Heart left ventricle (tissue), 16 donors: Measurements from ENCODE around the gene LTBP2. TPM values are rescaled to one million over a fixed set of nuclear protein-coding genes. Genes with fewer than 3 reads are reported as not detected.
A peak's percentile ranks its signal among the peaks of the same experiment; 100 is the strongest.

Experiments used
- ATAC-seq, 4 donors: fragments of 200-7000 bp; cut with Tn5 transposase; one replicate each; pipeline ENCODE4 v1.9.1; 2020 to 2022; ENCODE audit warnings: moderate library complexity in 4 of 4, mild to moderate bottlenecking in 3 of 4, moderate number of reproducible peaks in 1 of 4
- DNase-seq, 5 donors: peaks; one replicate each; pipeline ENCODE4 v3.0.0-alpha.2; 2020
- H3K27ac ChIP-seq, 12 donors: fragments of 200-600 bp; sonication (generic) in 4 of 12; one replicate each; pipeline versions ENCODE4 v1.5.0 to v1.8.0; 2016 to 2022; ENCODE audit warnings: mild to moderate bottlenecking in 2 of 12
- H3K27me3 ChIP-seq, 9 donors: fragments of 200-600 bp; sonication (generic) in 2 of 9; one replicate each; pipeline versions ENCODE4 v1.5.1 to v1.8.0; 2016 to 2022; ENCODE audit warnings: mild to moderate bottlenecking in 3 of 9
- H3K36me3 ChIP-seq, 9 donors: fragments of 200-600 bp; sonication (generic) in 2 of 9; one replicate each; pipeline versions ENCODE4 v1.5.0 to v1.8.0; 2018 to 2022; ENCODE audit warnings: mild to moderate bottlenecking in 2 of 9
- H3K4me1 ChIP-seq, 12 donors: fragments of 200-600 bp; sonication (generic) in 4 of 12; one replicate each; pipeline versions ENCODE4 v1.5.0 to v1.8.0; 2016 to 2022; ENCODE audit warnings: mild to moderate bottlenecking in 3 of 12
- H3K4me3 ChIP-seq, 12 donors: fragments of 200-600 bp; sonication (generic) in 4 of 12; one replicate each; pipeline versions ENCODE4 v1.5.0 to v1.8.0; 2017 to 2022; ENCODE audit warnings: mild to moderate bottlenecking in 9 of 12, moderate library complexity in 4 of 12
- H3K9me3 ChIP-seq, 12 donors: fragments of 200-600 bp; sonication (generic) in 4 of 12; one replicate each; pipeline versions ENCODE4 v1.5.0 to v1.8.0; 2016 to 2022; ENCODE audit warnings: mild to moderate bottlenecking in 1 of 12
- CTCF ChIP-seq, 12 donors: fragments of 200-600 bp; sonication (generic) in 4 of 12; IDR thresholded peaks; one replicate each; pipeline versions ENCODE4 v1.5.0 to v1.8.0; 2018 to 2022; ENCODE audit warnings: antibody characterized with exemption in 12 of 12, mild to moderate bottlenecking in 5 of 12
- POLR2A ChIP-seq, 2 donors: fragments of 450-650 bp; IDR thresholded peaks; one replicate each; pipeline ENCODE4 v1.6.1; 2017; ENCODE audit warnings: antibody characterized with exemption in 2 of 2, mild to moderate bottlenecking in 2 of 2, moderate library complexity in 2 of 2
- WGBS, 4 donors: extraction: QIAGEN DNeasy Blood & Tissue Kit in 2 of 4; methylation state at CpG; one replicate each; pipeline versions ENCODE4 v1.1.5 to v1.1.7; 2013 to 2018; 5-methylcytosine and 5-hydroxymethylcytosine counted together
- intact Hi-C, 10 donors: fragments of 100-400 bp; cut with DNase I; formaldehyde crosslinking; loops; one replicate each; pipeline versions ENCODE4 v1.11.1 to v1.14.2; 2022
- polyA plus RNA-seq, 2 donors: library from polyadenylated mRNA; stranded (reverse); fragments of 200-250 nt; gene quantifications; one replicate each; pipeline ENCODE4 v1.2.3, GENCODE V29; 2013
- total RNA-seq, 9 donors: library from RNA; depleted of rRNA in 2 of 9; stranded (reverse); fragments of >200 nt in 2 of 9; fragmentation: NEBNext Ultra II Directional in 3 of 9; extraction: Animal tissue kit (Norgen Biotek cat#: 25700) in 3 of 9; gene quantifications; one replicate each; pipeline versions ENCODE4 v1.1.0 to v1.2.4, GENCODE V29; 2016 to 2023
- donor health status: ischemic (EF 13 %, LVEDD 7.1; RV severe dilation, severe dysfunction).
- donor health status: healthy with polysubstance abuse.
- donor health status: DM: no; HTN: yes; CAD: no.
- donor health status: DM: no; HTN: no; CAD: no.
- donor health status: ischemic (EF 25% LVEDD 6.9; RV normal size, moderate dysfunction).
- donor health status: ischemic (EF 25% LVEDD 5.7; RV mildly dilated, moderate dysfunction).
- donor health status: healthy.
- donor health status: DM: yes; HTN: yes; CAD: no.
- donor health status: ischemic (EF 35%, LVEDD 5.7; RV mildly dilated, moderate dysfunction).
- donor health status: nonischemic (EF 11% LVEDD 7.7; RV severe dilation, severe dysfunction).
- donor health status: DM: yes; HTN: yes; CAD: no.
- donor health status: PGD.
- donor health status: ischemic (EF 29% LVEDD 5.4; RV normal size, mild dysfunction).
- donor health status: nonischemic (EF 23%, LVEDD 6.1; RV moderate dilation, normal function).

The LTBP2 gene
- total and polyA plus RNA-seq, 11 donors: 4.0 to 69.1 (median 29.5) TPM

GRCh38 chr14:74532246-74532645 is 79.8 kb downstream of the LTBP2 start:
- peak in 1 of 5 donors; percentile 39 for DNase-seq
- Histone ChIP-seq H3K27me3 (no peaks in the 10 kb centered on the region), H3K4me1 (peaks cover 0 to 8% (median 0%) of the 10 kb centered on the region in 12 donors), H3K36me3 (peaks cover 0 to 34% (median 0%) of the 10 kb centered on the region in 9 donors), H3K9me3 (no peaks in the 10 kb centered on the region), H3K27ac (no peak overlapping the region), H3K4me3 (no peak overlapping the region)
- 90 to 93% (median 91%) methylated on average over 10 of the region's 10 CpGs for WGBS, 4 donors
- TF ChIP-seq POLR2A (IDR thresholded peaks at IDR 0.05) (no peak), CTCF (IDR thresholded peaks at IDR 0.05) (no peak)
- ATAC-seq: no peak
- intact Hi-C loops: no loop called here

- H3K4me3 ChIP-seq: no peak overlapping the region
- no peaks in the 10 kb centered on the region for H3K9me3 ChIP-seq
- H3K36me3 ChIP-seq: peaks cover 0 to 28% (median 0%) of the 10 kb centered on the region in 9 donors
- no peak overlapping the region for H3K27ac ChIP-seq
- WGBS, 4 donors: 50 to 78% (median 58%) methylated on average over 1 to 5 of the region's 5 CpGs
- ATAC-seq (peak; percentile 48 to 76 (median 68)), DNase-seq (peak in 3 of 5 donors; percentile 33 to 69 (median 59))
- no peaks in the 10 kb centered on the region for H3K27me3 ChIP-seq
- intact Hi-C loops: no loop called here
- TF ChIP-seq CTCF (IDR thresholded peaks at IDR 0.05) (peak in 9 of 12 donors; percentile 14 to 45 (median 32)), POLR2A (IDR thresholded peaks at IDR 0.05) (no peak)
- peaks cover 0 to 8% (median 0%) of the 10 kb centered on the region in 12 donors for H3K4me1 ChIP-seq
These were observed 80.6 kb downstream of the LTBP2 start for GRCh38 chr14:74531467-74531866.

GRCh38 chr14:74531006-74531405 is 81.0 kb downstream of the LTBP2 start:
- 83 to 91% (median 87%) methylated on average over 3 of the region's 3 CpGs for WGBS, 4 donors
- intact Hi-C loops: no loop called here
- H3K36me3 ChIP-seq: peaks cover 0 to 23% (median 0%) of the 10 kb centered on the region in 9 donors

GRCh38 chr14:74528886-74529285 is 83.2 kb downstream of the LTBP2 start:
- Histone ChIP-seq H3K36me3 (peaks cover 0 to 23% (median 0%) of the 10 kb centered on the region in 9 donors), H3K4me1 (peaks cover 0 to 13% (median 0%) of the 10 kb centered on the region in 12 donors), H3K4me3 (no peak overlapping the region), H3K27me3 (no peaks in the 10 kb centered on the region), H3K27ac (no peak overlapping the region), H3K9me3 (no peaks in the 10 kb centered on the region)
- TF ChIP-seq POLR2A (IDR thresholded peaks at IDR 0.05) (no peak), CTCF (IDR thresholded peaks at IDR 0.05) (no peak)
- WGBS, 4 donors: 89 to 91% (median 89%) methylated on average over 10 of the region's 10 CpGs
- DNase-seq (peak in 1 of 5 donors; percentile 35), ATAC-seq (no peak)
- intact Hi-C loops: no loop called here

More at GRCh38 chr14:74531006-74531405, 81.0 kb downstream of the LTBP2 start:
- H3K4me1 ChIP-seq: peaks cover 0 to 8% (median 0%) of the 10 kb centered on the region in 12 donors
- H3K27me3 ChIP-seq: no peaks in the 10 kb centered on the region
- ATAC-seq (no peak), DNase-seq (peak in 1 of 5 donors; percentile 23)
- H3K4me3 ChIP-seq: no peak overlapping the region
- no peak overlapping the region for H3K27ac ChIP-seq
- no peak for TF ChIP-seq CTCF (IDR thresholded peaks at IDR 0.05)
- no peak for TF ChIP-seq POLR2A (IDR thresholded peaks at IDR 0.05)
- H3K9me3 ChIP-seq: no peaks in the 10 kb centered on the region
